Ectodermal cell (in vitro differentiated cells): Measurements from ENCODE around the gene EVI5L.

Source experiments
- H3K27ac ChIP-seq: 2 replicates; pipeline ENCODE4 v1.7.0; 2013; ENCODE audit warnings: mild to moderate bottlenecking, low read depth, low read length; ENCODE audit not compliant: insufficient read depth, poor library complexity, severe bottlenecking
- H3K27me3 ChIP-seq: 2 replicates; pipeline ENCODE4 v1.7.0; 2013; ENCODE audit warnings: mild to moderate bottlenecking, low read length; ENCODE audit not compliant: insufficient read depth, control insufficient read depth, poor library complexity, severe bottlenecking
- H3K36me3 ChIP-seq: one replicate; pipeline ENCODE4 v1.7.0; 2013; ENCODE audit warnings: low read length; ENCODE audit not compliant: control insufficient read depth, insufficient read depth
- H3K4me1 ChIP-seq: one replicate; pipeline ENCODE4 v1.7.0; 2013; ENCODE audit warnings: low read length; ENCODE audit not compliant: control insufficient read depth, insufficient read depth
- H3K4me3 ChIP-seq: 2 replicates; pipeline ENCODE4 v1.7.0; 2013; ENCODE audit warnings: low read depth, low read length, control low read depth; ENCODE audit not compliant: insufficient read depth
- H3K9me3 ChIP-seq: 2 replicates; pipeline ENCODE4 v1.7.0; 2013; ENCODE audit warnings: mild to moderate bottlenecking, low read length, moderate library complexity; ENCODE audit not compliant: control insufficient read depth
- WGBS, 2 experiments: methylation state at CpG; one replicate each; pipeline ENCODE4 v1.1.7; 2013; ENCODE audit warnings: missing lambda C conversion rate in 2 of 2; 5-methylcytosine and 5-hydroxymethylcytosine counted together

Gene EVI5L

GRCh38 chr19:7912697-7913564 is 82.9 kb downstream of the EVI5L start:
- H3K4me3 ChIP-seq, result no peak overlapping the region
- peaks cover 16% of the 10 kb centered on the region for H3K4me1 ChIP-seq
- H3K9me3 ChIP-seq, result no peaks in the 10 kb centered on the region
- H3K27ac ChIP-seq, result no peak overlapping the region
- peaks cover 41% of the 10 kb centered on the region for H3K27me3 ChIP-seq
- peaks cover 10% of the 10 kb centered on the region for H3K36me3 ChIP-seq
- 95 to 96% methylated on average over 39 of the region's 39 CpGs for WGBS, 2 experiments

GRCh38 chr19:7913652-7914051 is 83.6 kb downstream of the EVI5L start:
- Histone ChIP-seq H3K4me3 (no peak overlapping the region), H3K4me1 (peaks cover 16% of the 10 kb centered on the region), H3K27me3 (peaks cover 48% of the 10 kb centered on the region), H3K36me3 (peaks cover 10% of the 10 kb centered on the region), H3K9me3 (no peaks in the 10 kb centered on the region), H3K27ac (no peak overlapping the region)
- WGBS, 2 experiments, result 94 to 95% methylated on average over 10 of the region's 10 CpGs

- peaks cover 52% of the 10 kb centered on the region for H3K27me3 ChIP-seq
- WGBS, 2 experiments, result 80 to 84% methylated on average over 9 to 12 of the region's 12 CpGs
- peaks cover 10% of the 10 kb centered on the region for H3K36me3 ChIP-seq
These were observed 84.1 kb downstream of the EVI5L start for GRCh38 chr19:7914099-7914498.

More at GRCh38 chr19:7914099-7914498, 84.1 kb downstream of the EVI5L start:
- Histone ChIP-seq H3K4me1 (peaks cover 16% of the 10 kb centered on the region), H3K27ac (no peak overlapping the region), H3K9me3 (no peaks in the 10 kb centered on the region), H3K4me3 (no peak overlapping the region)
